Parathyroid adenoma (tissue), 2 donors: Measurements from ENCODE around the gene ATF6B.

Experiments
- H2AFZ ChIP-seq: fragments of 300-600 bp; sonication (generic); one replicate; pipeline ENCODE4 v1.7.0; 2017; ENCODE audit warnings: antibody characterized with exemption, mild to moderate bottlenecking
- H3K27ac ChIP-seq: fragments of 300-600 bp; sonication (generic); one replicate; pipeline ENCODE4 v1.7.0; 2017
- H3K27me3 ChIP-seq: fragments of 300-600 bp; sonication (generic); one replicate; pipeline ENCODE4 v1.7.0; 2017; ENCODE audit warnings: low read length; ENCODE audit not compliant: control insufficient read depth, insufficient read depth
- H3K36me3 ChIP-seq: fragments of 300-600 bp; sonication (generic); one replicate; pipeline ENCODE4 v1.7.0; 2017; ENCODE audit warnings: low read length; ENCODE audit not compliant: control insufficient read depth, insufficient read depth
- H3K4me1 ChIP-seq: fragments of 300-600 bp; sonication (generic); one replicate; pipeline ENCODE4 v1.7.0; 2017; ENCODE audit warnings: control low read depth
- H3K4me2 ChIP-seq: fragments of 300-600 bp; sonication (generic); one replicate; pipeline ENCODE4 v1.7.0; 2017; ENCODE audit warnings: low read length
- H3K4me3 ChIP-seq: fragments of 300-600 bp; sonication (generic); one replicate; pipeline ENCODE4 v1.7.0; 2017; ENCODE audit warnings: low read depth, low read length
- H3K79me2 ChIP-seq: fragments of 300-600 bp; sonication (generic); one replicate; pipeline ENCODE4 v1.7.0; 2017; ENCODE audit warnings: control low read depth
- H3K9ac ChIP-seq: fragments of 300-600 bp; sonication (generic); one replicate; pipeline ENCODE4 v1.7.0; 2017; ENCODE audit warnings: mild to moderate bottlenecking
- H3K9me3 ChIP-seq: fragments of 300-600 bp; sonication (generic); one replicate; pipeline ENCODE4 v1.7.0; 2017; ENCODE audit warnings: low read length; ENCODE audit not compliant: control insufficient read depth
- TF ChIP-seq, protein P1 (sequence below): fragments of 300-600 bp; sonication (generic); IDR thresholded peaks from one replicate; pipeline ENCODE4 v1.7.0; 2017; ENCODE audit warnings: antibody characterized with exemption, mild to moderate bottlenecking
- donor health status: primary hyperparathyroidism.

The ATF6B gene

DNA sequence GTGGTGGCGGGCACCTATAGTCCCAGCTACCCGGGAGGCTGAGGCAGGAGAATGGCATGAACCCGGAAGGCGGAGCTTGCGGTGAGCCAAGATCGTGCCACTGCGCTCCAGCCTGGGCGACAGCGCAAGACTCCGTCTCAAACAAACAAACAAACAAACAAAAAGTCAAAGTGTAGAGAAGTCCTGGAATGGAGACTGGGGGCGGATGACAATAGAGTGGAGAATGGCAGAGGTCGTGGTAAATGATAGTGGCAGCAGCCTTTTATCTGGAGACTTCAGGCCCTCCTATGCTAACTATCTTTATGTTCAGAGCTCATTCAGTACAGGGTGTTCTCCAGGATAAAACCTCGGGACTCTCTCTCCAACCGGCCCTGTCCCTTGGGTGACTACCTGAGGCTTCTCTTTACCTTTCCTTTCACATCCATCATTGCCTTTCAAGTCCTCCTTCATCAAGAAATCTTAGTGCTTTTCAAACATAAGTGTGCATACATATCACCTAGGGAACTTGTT, 3.4 kb upstream of the ATF6B start:
- Histone ChIP-seq H3K4me3 (no peak overlapping the region), H3K36me3 (no peaks in the 10 kb centered on the region), H3K4me1 (peaks cover 18% of the 10 kb centered on the region), H3K9me3 (no peaks in the 10 kb centered on the region), H3K27me3 (no peaks in the 10 kb centered on the region), H3K27ac (no peak overlapping the region), H3K9ac (no peak overlapping the region), H3K4me2 (no peak overlapping the region), H3K79me2 (peaks cover 10% of the 10 kb centered on the region), H2AFZ (peak overlapping the region; percentile 2)
- TF ChIP-seq, protein P1, sequence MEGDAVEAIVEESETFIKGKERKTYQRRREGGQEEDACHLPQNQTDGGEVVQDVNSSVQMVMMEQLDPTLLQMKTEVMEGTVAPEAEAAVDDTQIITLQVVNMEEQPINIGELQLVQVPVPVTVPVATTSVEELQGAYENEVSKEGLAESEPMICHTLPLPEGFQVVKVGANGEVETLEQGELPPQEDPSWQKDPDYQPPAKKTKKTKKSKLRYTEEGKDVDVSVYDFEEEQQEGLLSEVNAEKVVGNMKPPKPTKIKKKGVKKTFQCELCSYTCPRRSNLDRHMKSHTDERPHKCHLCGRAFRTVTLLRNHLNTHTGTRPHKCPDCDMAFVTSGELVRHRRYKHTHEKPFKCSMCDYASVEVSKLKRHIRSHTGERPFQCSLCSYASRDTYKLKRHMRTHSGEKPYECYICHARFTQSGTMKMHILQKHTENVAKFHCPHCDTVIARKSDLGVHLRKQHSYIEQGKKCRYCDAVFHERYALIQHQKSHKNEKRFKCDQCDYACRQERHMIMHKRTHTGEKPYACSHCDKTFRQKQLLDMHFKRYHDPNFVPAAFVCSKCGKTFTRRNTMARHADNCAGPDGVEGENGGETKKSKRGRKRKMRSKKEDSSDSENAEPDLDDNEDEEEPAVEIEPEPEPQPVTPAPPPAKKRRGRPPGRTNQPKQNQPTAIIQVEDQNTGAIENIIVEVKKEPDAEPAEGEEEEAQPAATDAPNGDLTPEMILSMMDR = no peak

DNA sequence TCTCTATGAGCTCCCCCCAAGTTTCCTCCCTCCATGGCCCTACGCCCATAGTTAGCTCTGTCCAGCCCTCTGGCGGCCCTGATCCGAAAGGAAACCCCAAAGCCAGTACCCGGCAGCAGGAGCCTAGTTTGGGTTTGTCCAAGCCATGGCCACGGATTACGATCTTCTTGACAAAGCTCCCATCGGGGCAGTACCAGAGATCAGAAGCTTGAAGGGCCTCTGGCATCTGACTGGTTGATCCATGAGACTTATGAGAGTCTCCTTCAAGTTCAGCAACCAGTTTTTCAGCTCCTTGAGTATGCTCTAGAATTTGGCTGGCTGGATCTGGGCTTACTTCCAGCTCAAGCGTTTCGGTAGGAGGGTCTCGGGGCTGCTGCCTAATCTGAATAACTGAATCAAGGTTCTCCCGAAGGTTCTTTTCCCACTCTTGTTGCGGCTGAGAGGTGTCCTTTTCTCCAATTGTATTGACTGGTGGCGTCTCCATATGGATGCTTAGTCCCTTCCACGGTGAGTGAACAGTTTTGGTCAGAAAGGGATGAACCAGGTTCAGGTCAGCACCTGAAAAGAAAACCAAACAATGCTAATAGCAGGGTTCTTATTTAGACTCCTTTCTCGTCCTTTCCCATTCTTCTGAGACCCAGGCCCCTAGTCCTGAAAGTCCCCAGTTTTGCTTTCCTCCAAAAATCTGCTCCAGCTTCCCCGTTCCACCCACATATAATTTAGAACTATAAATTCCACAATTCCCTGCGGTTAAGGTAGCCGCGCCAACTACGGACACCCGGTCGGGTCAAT, 1.4 kb upstream of the ATF6B start:
- H3K36me3 ChIP-seq = no peaks in the 10 kb centered on the region
- peak overlapping the region; percentile 100 for H3K4me3 ChIP-seq
- TF ChIP-seq, protein P1 = no peak
- H2AFZ ChIP-seq = peak overlapping the region; percentile 90
- no peaks in the 10 kb centered on the region for H3K9me3 ChIP-seq
- peak overlapping the region; percentile 61 for H3K9ac ChIP-seq
- H3K27me3 ChIP-seq = no peaks in the 10 kb centered on the region
- H3K4me1 ChIP-seq = peaks cover 18% of the 10 kb centered on the region
- peak overlapping the region; percentile 93 for H3K27ac ChIP-seq
- peak overlapping the region; percentile 97 for H3K4me2 ChIP-seq
- H3K79me2 ChIP-seq = peaks cover 14% of the 10 kb centered on the region

DNA sequence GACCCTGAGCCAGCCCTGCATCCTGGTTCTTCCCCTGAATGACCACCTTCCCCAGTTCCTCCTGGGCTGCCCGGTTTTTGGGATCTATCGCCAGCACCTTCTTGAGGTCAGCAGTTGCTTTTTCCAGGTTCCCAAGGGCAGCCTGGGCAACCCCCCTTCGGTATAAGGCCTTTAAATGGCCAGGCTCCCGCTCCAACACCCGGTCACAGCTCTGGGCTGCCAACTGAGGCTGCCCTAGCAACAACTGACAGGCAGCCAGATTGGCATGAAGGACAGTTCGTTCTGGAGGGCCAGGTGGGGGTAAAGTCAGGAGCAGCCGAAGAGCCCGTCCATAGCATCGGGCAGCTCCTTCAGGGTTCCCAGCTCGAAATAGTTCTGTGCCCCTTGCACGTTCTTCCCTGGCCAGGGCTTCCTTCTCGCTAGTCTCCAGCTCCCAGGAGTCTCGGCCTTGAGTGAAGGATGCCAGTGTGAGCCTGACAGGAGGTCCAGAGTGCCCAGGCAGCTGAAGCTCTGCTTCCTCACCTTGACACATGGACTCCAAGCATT, 778 bp upstream of the ATF6B start:
- Histone ChIP-seq H3K27ac (peak overlapping the region; percentile 93), H3K4me3 (peak overlapping the region; percentile 100)
- TF ChIP-seq, protein P1 = no peak

DNA sequence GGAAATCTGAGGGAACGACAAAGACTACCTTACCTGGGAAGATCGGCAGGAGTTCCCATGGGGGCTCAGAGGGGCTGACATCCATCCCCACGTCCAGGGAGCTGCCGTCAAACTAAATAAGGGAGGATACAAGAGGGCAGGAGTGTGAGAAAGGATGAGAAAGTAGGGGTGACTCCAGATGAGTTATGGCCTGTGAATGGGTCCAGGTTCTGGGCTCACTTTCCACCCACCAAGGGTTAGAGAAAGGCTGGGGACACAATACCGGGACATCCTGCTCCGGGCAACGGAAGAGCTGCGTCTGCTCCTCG, 683 bp downstream of the ATF6B start:
- H3K9ac ChIP-seq = no peak overlapping the region
- H3K9me3 ChIP-seq = no peaks in the 10 kb centered on the region
- H3K4me3 ChIP-seq = peak overlapping the region; percentile 100
- peaks cover 18% of the 10 kb centered on the region for H3K4me1 ChIP-seq
- peak overlapping the region; percentile 79 for H2AFZ ChIP-seq
- H3K27ac ChIP-seq = peak overlapping the region; percentile 74
- no peaks in the 10 kb centered on the region for H3K27me3 ChIP-seq
- H3K79me2 ChIP-seq = peaks cover 14% of the 10 kb centered on the region
- H3K36me3 ChIP-seq = no peaks in the 10 kb centered on the region
- peak overlapping the region; percentile 94 for H3K4me2 ChIP-seq
- TF ChIP-seq, protein P1 = no peak

More for the DNA sequence above, 778 bp upstream of the ATF6B start:
- Histone ChIP-seq H3K4me1 (peaks cover 18% of the 10 kb centered on the region), H3K9ac (no peak overlapping the region), H3K9me3 (no peaks in the 10 kb centered on the region), H3K4me2 (peak overlapping the region; percentile 97), H3K36me3 (no peaks in the 10 kb centered on the region), H2AFZ (peak overlapping the region; percentile 30), H3K27me3 (no peaks in the 10 kb centered on the region), H3K79me2 (peaks cover 14% of the 10 kb centered on the region)
